AG04450 (cell line): ENCODE measurements around the gene BPNT1. TPM values are rescaled to one million over a fixed set of nuclear protein-coding genes. Genes with fewer than 3 reads are reported as not detected.

ENCODE experiments used
- CTCF ChIA-PET: fragments of 300-600, 350-600 bp; formaldehyde crosslinking; extraction: SDS; loops from one replicate; lab custom pipeline; 2022; ENCODE audit warnings: antibody characterized with exemption, inconsistent platforms; lab: Charles Lee
- POLR2A ChIA-PET: fragments of 350-600 bp; formaldehyde crosslinking; extraction: SDS; loops from one replicate; lab custom pipeline; 2021; ENCODE audit warnings: antibody characterized with exemption, inconsistent platforms; lab: Yijun Ruan, JAX
- DNase-seq: peaks from one replicate; pipeline ENCODE4 v3.0.0-alpha.2; 2011; ENCODE audit warnings: low read depth, low spot score
- H3K27ac ChIP-seq: one replicate; pipeline ENCODE4 v1.5.1; 2012; ENCODE audit warnings: low read depth, low read length, control low read depth
- H3K27me3 ChIP-seq: one replicate; pipeline ENCODE4 v1.6.0; 2012; ENCODE audit warnings: low read length; ENCODE audit not compliant: control insufficient read depth, insufficient read depth
- H3K4me3 ChIP-seq: 2 replicates; pipeline ENCODE4 v1.5.1; 2011; ENCODE audit warnings: mild to moderate bottlenecking, low read depth, low read length, control low read depth
- H3K9me3 ChIP-seq: 2 replicates; pipeline ENCODE4 v1.5.1; 2012; ENCODE audit warnings: low read length; ENCODE audit not compliant: control insufficient read depth, insufficient read depth
- polyA minus RNA-seq: library from RNA; depleted of rRNA, polyadenylated mRNA; stranded (reverse); fragments of >200 nt; gene quantifications from 2 replicates; pipeline ENCODE4 v1.2.3, GENCODE V29; 2011; rRNA and poly(A)+ RNA removed
- polyA plus RNA-seq: library from polyadenylated mRNA; depleted of rRNA; stranded (reverse); fragments of >200 nt; gene quantifications from 2 replicates; pipeline ENCODE4 v1.2.3, GENCODE V29; 2011; rRNA removed
- TF ChIP-seq, protein P1 (sequence below): IDR thresholded peaks from 2 replicates; pipeline ENCODE4 v1.5.1; 2011; ENCODE audit warnings: low read depth, low read length, control low read depth, inconsistent platforms

BPNT1 gene
- polyA plus RNA-seq (46.6 and 54.1 TPM in 2 replicates), polyA minus RNA-seq (39.0 and 39.4 TPM in 2 replicates)

- Histone ChIP-seq H3K27me3 (no peaks in the 10 kb centered on the region), H3K4me3 (peak within 1 kb of the TSS; percentile 74), H3K27ac (no peak within 1 kb of the TSS), H3K9me3 (no peaks in the 10 kb centered on the region)
- TF ChIP-seq, protein P1, sequence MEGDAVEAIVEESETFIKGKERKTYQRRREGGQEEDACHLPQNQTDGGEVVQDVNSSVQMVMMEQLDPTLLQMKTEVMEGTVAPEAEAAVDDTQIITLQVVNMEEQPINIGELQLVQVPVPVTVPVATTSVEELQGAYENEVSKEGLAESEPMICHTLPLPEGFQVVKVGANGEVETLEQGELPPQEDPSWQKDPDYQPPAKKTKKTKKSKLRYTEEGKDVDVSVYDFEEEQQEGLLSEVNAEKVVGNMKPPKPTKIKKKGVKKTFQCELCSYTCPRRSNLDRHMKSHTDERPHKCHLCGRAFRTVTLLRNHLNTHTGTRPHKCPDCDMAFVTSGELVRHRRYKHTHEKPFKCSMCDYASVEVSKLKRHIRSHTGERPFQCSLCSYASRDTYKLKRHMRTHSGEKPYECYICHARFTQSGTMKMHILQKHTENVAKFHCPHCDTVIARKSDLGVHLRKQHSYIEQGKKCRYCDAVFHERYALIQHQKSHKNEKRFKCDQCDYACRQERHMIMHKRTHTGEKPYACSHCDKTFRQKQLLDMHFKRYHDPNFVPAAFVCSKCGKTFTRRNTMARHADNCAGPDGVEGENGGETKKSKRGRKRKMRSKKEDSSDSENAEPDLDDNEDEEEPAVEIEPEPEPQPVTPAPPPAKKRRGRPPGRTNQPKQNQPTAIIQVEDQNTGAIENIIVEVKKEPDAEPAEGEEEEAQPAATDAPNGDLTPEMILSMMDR: no peak
- POLR2A ChIA-PET: interaction anchor here (0.5 to 0.8 kb wide), 4 partner anchors 22 to 92 kb away, joined by 3 to 11 read pairs (median 5); no protein-coding TSS in a partner anchor
- CTCF ChIA-PET: interaction anchor here (0.6 to 1.4 kb wide), 3 partner anchors 10 to 940 kb away, joined by 3 to 10 read pairs (median 4); no protein-coding TSS in a partner anchor
- DNase-seq: peak; percentile 87
These were observed at the start of gene BPNT1 for GRCh38 chr1:220089650-220090556. BPNT1 (minus strand) TSS chr1:220089788; CDS start chr1:220079846, 9,942 bp downstream.

GRCh38 chr1:220137019-220137786 is 47.6 kb upstream of the BPNT1 start:
- H3K27me3 ChIP-seq: no peaks in the 10 kb centered on the region
- TF ChIP-seq, protein P1: no peak
- DNase-seq: no peak
- no peaks in the 10 kb centered on the region for H3K9me3 ChIP-seq
- no peak overlapping the region for H3K27ac ChIP-seq
- ChIA-PET POLR2A (no interaction called here), CTCF (interaction anchor here (0.7 to 1.2 kb wide), 2 partner anchors 12 to 22 kb away, joined by 3 to 6 read pairs; no protein-coding TSS in a partner anchor)
- no peak overlapping the region for H3K4me3 ChIP-seq

- DNase-seq: no peak
- POLR2A ChIA-PET: no interaction called here
- Histone ChIP-seq H3K9me3 (no peaks in the 10 kb centered on the region), H3K27ac (no peak overlapping the region), H3K27me3 (no peaks in the 10 kb centered on the region), H3K4me3 (no peak overlapping the region)
- CTCF ChIA-PET: interaction anchor here (0.7 to 1.2 kb wide), 2 partner anchors 11 to 29 kb away, joined by 3 to 6 read pairs; no protein-coding TSS in a partner anchor
- TF ChIP-seq, protein P1: no peak
These were observed 46.2 kb upstream of the BPNT1 start for GRCh38 chr1:220135755-220136154.

GRCh38 chr1:220129479-220130210 is 40.1 kb upstream of the BPNT1 start:
- Histone ChIP-seq H3K27ac (no peak overlapping the region), H3K9me3 (no peaks in the 10 kb centered on the region), H3K4me3 (no peak overlapping the region), H3K27me3 (no peaks in the 10 kb centered on the region)
- ChIA-PET POLR2A (no interaction called here), CTCF (interaction anchor here (0.6 kb wide), 1 partner anchor 1801 kb away, joined by 3 read pairs; no protein-coding TSS in a partner anchor)
- TF ChIP-seq, protein P1: no peak
- no peak for DNase-seq
